ENCODE measurements around the gene ZNF93.
"Not testable (repeated sequence)": the region's sequence is repeated elsewhere in the genome, so short reads cannot be mapped to it uniquely, and the experiment has no call there.

Gene ZNF93

DNA sequence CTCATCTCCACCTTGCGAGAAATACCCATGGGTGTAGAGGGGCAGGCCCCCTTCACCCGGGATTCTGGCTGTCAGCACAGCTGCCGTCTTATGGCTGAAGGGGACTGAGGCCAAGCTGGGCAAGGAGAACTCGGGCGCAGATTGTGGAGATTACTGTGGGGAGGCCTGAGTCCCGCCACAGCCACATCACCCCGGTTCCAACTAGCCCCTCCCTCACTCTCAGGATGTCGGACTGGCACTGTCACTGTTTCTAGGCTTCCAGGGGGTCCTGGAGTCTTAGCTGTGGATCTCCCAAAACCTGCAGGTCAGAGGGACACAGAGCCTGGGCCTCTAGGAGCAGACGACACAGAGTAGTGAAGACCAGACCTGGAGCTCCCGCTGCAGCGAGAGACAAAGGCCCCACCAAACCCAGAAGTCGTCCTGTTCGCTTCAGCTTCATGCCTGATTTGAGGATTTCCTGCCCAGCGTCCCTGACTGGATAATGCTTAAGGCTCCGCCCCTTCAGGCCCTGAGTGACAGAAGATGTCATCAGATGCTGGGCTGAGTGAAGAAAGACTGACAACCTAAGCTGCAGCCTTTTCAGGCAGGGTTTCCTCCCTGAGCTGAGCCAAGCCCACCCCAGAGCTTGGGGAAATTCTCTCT is 55.8 kb downstream of the ZNF93 start:
- in situ Hi-C loops (cut with MboI; ENCODE audit: low sequenced_read_pairs) = loop anchor here (25.0 kb wide), 1 partner anchor 419 kb away; the partner anchor contains the start of genes CILP2 and YJEFN3

DNA sequence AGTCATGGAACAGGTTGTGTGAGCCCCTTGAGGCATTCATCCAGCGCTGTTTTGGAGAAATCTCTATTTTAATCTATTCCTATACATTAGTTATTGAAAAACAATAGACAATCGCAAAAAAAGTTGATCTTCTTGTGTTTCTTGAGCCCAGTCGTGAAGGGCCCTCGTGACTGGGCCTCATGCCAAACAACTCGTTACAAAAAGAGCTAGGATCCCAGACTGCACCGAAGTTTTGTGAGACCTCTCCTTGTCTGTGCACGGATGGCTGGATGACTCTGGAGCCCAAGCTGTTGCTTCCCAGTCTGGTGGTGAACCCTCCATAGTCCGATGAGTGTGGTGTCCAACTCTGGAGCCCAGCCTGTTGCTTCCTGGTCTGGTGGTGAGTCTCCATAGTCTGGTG is 57.0 kb downstream of the ZNF93 start:
- not testable (repeated sequence) for H3K27me3 ChIP-seq (ENCODE audit: low read depth); H3K9me3 ChIP-seq; H3K36me3 ChIP-seq (replicated peaks); H3K4me3 ChIP-seq; H3K4me1 ChIP-seq; DNase-seq (ENCODE audit: low spot score in 2 of 2)
- in situ Hi-C loops (cut with MboI; ENCODE audit: low sequenced_read_pairs) = loop anchor here (25.0 kb wide), 1 partner anchor 420 kb away; the partner anchor contains the start of genes CILP2 and YJEFN3

More for the DNA sequence above, 55.8 kb downstream of the ZNF93 start:
- H3K27me3 ChIP-seq (ENCODE audit: low read depth) = no peaks in the 10 kb centered on the region
- no peak for DNase-seq (ENCODE audit: low spot score in 2 of 2)
- no peaks in the 10 kb centered on the region for H3K9me3 ChIP-seq
- H3K4me1 ChIP-seq = no peaks in the 10 kb centered on the region
- no peak overlapping the region for H3K4me3 ChIP-seq
- H3K36me3 ChIP-seq (replicated peaks) = no peaks in the 10 kb centered on the region

DNA sequence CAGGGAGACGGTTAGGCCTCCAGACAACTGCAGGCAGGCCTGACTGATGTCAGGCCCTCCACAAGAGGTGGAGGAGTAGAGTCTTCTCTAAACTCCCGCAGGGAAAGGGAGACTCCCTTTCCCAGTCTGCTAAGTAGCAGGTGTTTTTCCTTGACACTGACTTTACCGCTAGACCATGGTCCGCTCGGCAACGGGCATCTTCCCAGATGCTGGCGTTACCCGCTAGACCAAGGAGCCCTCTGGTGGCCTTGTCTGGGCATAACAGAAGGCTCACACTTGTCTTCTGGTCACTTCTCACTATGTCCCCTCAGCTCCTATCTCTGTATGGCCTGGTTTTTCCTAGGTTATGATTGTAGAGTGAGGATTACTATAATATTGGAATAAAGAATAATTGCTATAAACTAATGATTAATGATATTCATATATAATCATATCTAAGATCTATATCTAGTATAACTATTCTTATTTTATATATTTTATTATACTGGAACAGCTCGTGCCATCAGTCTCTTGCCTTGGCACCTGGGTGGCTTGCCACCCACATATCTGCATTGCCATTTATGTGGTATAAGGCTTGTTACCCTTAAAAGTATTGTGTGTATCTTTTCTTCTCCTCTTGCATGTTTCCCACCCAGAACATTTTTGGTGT is 58.5 kb downstream of the ZNF93 start:
- peak; percentile 14 to 70 for DNase-seq (ENCODE audit: low spot score in 2 of 2)
- H3K9me3 ChIP-seq; H3K4me3 ChIP-seq; H3K36me3 ChIP-seq (replicated peaks); H3K4me1 ChIP-seq; H3K27me3 ChIP-seq (ENCODE audit: low read depth): not testable (repeated sequence)
- in situ Hi-C loops (cut with MboI; ENCODE audit: low sequenced_read_pairs) = loop anchor here (25.0 kb wide), 1 partner anchor 422 kb away; the partner anchor contains the start of genes CILP2 and YJEFN3

DNA sequence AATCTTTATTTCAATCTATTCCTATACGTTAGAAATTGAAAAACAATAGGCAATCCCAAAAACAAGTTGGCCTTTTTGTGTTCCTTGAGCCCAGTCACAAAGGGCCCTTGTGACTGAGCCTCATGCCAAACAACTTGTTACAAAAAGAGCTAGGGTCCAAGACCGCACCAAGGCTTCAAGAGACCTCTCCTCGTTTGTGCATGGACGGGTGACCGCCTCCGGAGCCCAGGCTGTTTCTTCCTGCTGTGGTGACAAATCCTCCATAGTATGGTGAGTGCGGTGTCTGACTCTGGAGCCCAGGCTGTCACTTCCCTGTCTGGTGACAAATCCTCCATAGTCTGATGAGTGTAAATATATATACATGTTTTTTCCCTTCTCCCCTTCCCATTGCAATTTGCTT is 63.7 kb downstream of the ZNF93 start:
- no peaks in the 10 kb centered on the region for H3K9me3 ChIP-seq
- no peak for DNase-seq (ENCODE audit: low spot score in 2 of 2)
- in situ Hi-C loops (cut with MboI; ENCODE audit: low sequenced_read_pairs) = loop anchor here (25.0 kb wide), 1 partner anchor 427 kb away; the partner anchor contains the start of genes CILP2 and YJEFN3
- no peak overlapping the region for H3K4me3 ChIP-seq
- H3K36me3 ChIP-seq (replicated peaks) = no peaks in the 10 kb centered on the region
- H3K4me1 ChIP-seq = no peaks in the 10 kb centered on the region
- no peaks in the 10 kb centered on the region for H3K27me3 ChIP-seq (ENCODE audit: low read depth)

DNA sequence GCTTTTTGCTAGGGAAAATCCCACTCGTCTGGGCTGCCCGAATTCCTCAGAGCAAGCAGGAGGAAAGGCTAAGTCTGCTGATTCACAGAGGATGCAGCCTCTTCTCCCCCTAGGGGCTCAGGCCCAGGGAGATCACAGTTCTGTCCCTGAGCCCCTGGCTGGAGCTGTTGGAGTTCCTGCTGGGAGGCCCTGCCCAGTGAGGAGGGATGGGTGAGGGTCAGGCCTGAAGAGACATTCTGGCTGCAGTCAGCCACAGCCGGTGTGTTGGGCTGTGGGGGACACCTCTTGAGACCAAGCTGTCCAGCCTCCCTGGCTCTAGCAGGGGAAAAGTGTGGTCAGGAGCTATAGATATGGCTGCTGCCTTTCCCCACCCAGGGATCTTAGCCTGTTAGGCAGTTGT is 65.4 kb downstream of the ZNF93 start:
- in situ Hi-C loops (cut with MboI; ENCODE audit: low sequenced_read_pairs) = loop anchor here (25.0 kb wide), 1 partner anchor 429 kb away; the partner anchor contains the start of genes CILP2 and YJEFN3
- not testable (repeated sequence) for H3K9me3 ChIP-seq

DNA sequence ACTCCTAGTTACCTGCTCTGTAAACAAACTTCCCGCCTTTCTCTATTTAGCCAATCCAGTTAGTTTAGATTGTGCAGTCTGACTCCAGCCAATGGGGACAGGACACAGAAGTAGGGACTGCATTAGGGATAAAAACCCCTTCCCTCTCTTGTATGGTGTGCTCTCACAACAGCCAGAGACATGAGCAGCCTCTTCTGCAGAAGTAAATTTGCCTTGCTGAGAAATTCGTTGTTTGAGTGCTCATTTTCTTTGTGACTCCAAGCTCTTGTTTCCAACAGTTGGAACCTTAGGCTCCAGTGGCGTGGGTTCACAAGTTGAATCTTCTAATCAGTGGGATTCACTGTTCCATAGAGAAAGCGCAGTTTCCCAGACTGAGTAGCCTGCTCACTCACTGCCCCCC is 66.1 kb downstream of the ZNF93 start:
- no peak for DNase-seq (ENCODE audit: low spot score in 2 of 2)
- H3K27me3 ChIP-seq (ENCODE audit: low read depth) = no peaks in the 10 kb centered on the region
- H3K9me3 ChIP-seq = no peaks in the 10 kb centered on the region
- no peaks in the 10 kb centered on the region for H3K36me3 ChIP-seq (replicated peaks)
- no peaks in the 10 kb centered on the region for H3K4me1 ChIP-seq
- no peak overlapping the region for H3K4me3 ChIP-seq
- in situ Hi-C loops (cut with MboI; ENCODE audit: low sequenced_read_pairs) = loop anchor here (25.0 kb wide), 1 partner anchor 430 kb away; the partner anchor contains the start of genes CILP2 and YJEFN3

More for the DNA sequence above, 65.4 kb downstream of the ZNF93 start:
- H3K4me3 ChIP-seq; DNase-seq (ENCODE audit: low spot score in 2 of 2); H3K27me3 ChIP-seq (ENCODE audit: low read depth); H3K4me1 ChIP-seq; H3K36me3 ChIP-seq (replicated peaks): not testable (repeated sequence)
